Right cardiac atrium (tissue), 5 donors: Measurements from ENCODE around the gene IFNGR2. TPM values are rescaled to one million over a fixed set of nuclear protein-coding genes. Genes with fewer than 3 reads are reported as not detected.

ENCODE experiments used
- polyA plus RNA-seq: library from polyadenylated mRNA; stranded (reverse); fragments of 200-250 nt; gene quantifications from one replicate; pipeline ENCODE4 v1.2.3, GENCODE V29; 2013
- total RNA-seq, 4 donors: library from RNA; stranded (reverse); fragmentation: NEBNext Ultra II Directional; extraction: Animal tissue kit (Norgen Biotek cat#: 25700); gene quantifications; one replicate each; pipeline ENCODE4 v1.2.1, GENCODE V29; 2021
- donor health status: healthy with polysubstance abuse.
- donor health status: DM: no; HTN: yes; CAD: no.
- donor health status: DM: no; HTN: no; CAD: no.
- donor health status: DM: no; HTN: yes; CAD: no; lungs with severe emphysema.
- donor health status: DM: yes; HTN: yes; CAD: no.

Gene IFNGR2
- total and polyA plus RNA-seq, 5 donors = 37.4 to 47.4 (median 41.7) TPM

Other genes with a start within 250 kb of the IFNGR2 start
- gene IFNAR2, start 173.5 kb upstream of the IFNGR2 start, total RNA-seq = 10 to 100 TPM; 11.8 to 21.7 (median 16.8) TPM
- gene IFNAR2, start 173.5 kb upstream of the IFNGR2 start, polyA plus RNA-seq = 12.7 TPM
- 10 to 100 TPM in 3 of 4 donors, 1 to 10 TPM in 1; 9.8 to 11.9 (median 11.3) TPM for gene IL10RB, start 137.0 kb upstream of the IFNGR2 start, total RNA-seq
- 11.6 TPM for gene IL10RB, start 137.0 kb upstream of the IFNGR2 start, polyA plus RNA-seq
- 10 to 100 TPM; 24.0 to 28.7 (median 26.5) TPM for gene IFNAR1, start 78.4 kb upstream of the IFNGR2 start, total RNA-seq
- 9.6 TPM for gene IFNAR1, start 78.4 kb upstream of the IFNGR2 start, polyA plus RNA-seq
- gene TMEM50B, start 76.6 kb downstream of the IFNGR2 start, total RNA-seq = 10 to 100 TPM; 38.8 to 49.3 (median 41.2) TPM
- gene TMEM50B, start 76.6 kb downstream of the IFNGR2 start, polyA plus RNA-seq = 37.0 TPM
- gene DNAJC28, start 88.3 kb downstream of the IFNGR2 start, total RNA-seq = 1 to 10 TPM; 3.8 to 6.0 (median 5.7) TPM
- 6.2 TPM for gene DNAJC28, start 88.3 kb downstream of the IFNGR2 start, polyA plus RNA-seq
- 10 to 100 TPM; 28.6 to 47.4 (median 31.3) TPM for gene GART, start 138.7 kb downstream of the IFNGR2 start, total RNA-seq
- gene GART, start 138.7 kb downstream of the IFNGR2 start, polyA plus RNA-seq = 12.7 TPM
- gene SON, start 139.6 kb downstream of the IFNGR2 start, total RNA-seq = 100 to 1,000 TPM; 162 to 204 (median 178) TPM
- 91.2 TPM for gene SON, start 139.6 kb downstream of the IFNGR2 start, polyA plus RNA-seq
- gene DONSON, start 185.3 kb downstream of the IFNGR2 start, total RNA-seq = 1 to 10 TPM; 4.2 to 5.9 (median 5.4) TPM
- gene DONSON, start 185.3 kb downstream of the IFNGR2 start, polyA plus RNA-seq = 3.9 TPM
- 10 to 100 TPM; 25.0 to 37.5 (median 32.3) TPM for gene CRYZL1, start 238.3 kb downstream of the IFNGR2 start, total RNA-seq
- 26.7 TPM for gene CRYZL1, start 238.3 kb downstream of the IFNGR2 start, polyA plus RNA-seq
- 10 to 100 TPM; 63.4 to 83.6 (median 70.6) TPM for gene ITSN1, start 239.1 kb downstream of the IFNGR2 start, total RNA-seq
- gene ITSN1, start 239.1 kb downstream of the IFNGR2 start, polyA plus RNA-seq = 32.8 TPM